Loucy (cell line): ENCODE data around the gene BLOC1S6.

Source experiments
- EZH2phosphoT487 ChIP-seq: fragments of 200-600 bp; IDR thresholded peaks from 2 replicates; pipeline ENCODE4 v1.6.1; 2018; ENCODE audit warnings: antibody characterized with exemption, mild to moderate bottlenecking, moderate library complexity, borderline replicate concordance
- TF ChIP-seq, protein P1 (sequence below): fragments of 200-600 bp; sonication (generic); conservative IDR thresholded peaks from 2 replicates; pipeline ENCODE4 v1.5.1; 2014; ENCODE audit warnings: mild to moderate bottlenecking, antibody characterized with exemption, low read length

DNA sequence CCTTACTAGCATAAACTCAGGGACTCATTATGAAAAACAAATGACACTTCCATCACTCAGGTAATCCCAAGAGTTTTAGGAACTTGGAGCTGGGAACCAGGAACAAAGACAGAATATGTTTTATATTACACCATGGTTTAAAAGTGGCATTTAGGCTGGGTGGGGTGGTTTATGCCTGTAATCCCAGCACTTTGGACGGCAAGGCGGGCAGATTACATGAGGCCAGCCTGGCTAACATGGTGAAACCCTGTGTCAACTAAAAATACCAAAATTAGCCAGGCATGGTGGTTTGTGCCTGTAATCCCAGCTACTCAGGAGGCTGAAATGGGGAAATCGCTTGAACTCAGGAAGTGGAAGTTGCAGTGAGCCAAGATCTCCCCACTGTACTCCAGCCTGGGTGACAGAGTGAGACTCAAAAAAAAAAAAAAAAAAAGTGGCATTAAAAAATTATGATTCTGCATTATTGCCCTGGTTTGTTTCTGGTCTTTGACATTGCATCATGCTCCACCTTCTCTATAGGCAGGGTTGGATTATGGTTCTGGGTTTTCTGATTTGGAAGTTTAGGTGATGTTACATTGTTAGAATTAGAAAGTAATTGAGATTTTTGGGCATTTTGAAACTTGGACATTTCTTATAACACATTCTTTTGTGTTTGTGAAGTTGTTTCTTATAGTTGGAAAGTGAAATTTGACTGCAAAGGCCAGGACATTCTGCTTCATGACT is 66.7 kb downstream of the BLOC1S6 start:
- TF ChIP-seq, protein P1, sequence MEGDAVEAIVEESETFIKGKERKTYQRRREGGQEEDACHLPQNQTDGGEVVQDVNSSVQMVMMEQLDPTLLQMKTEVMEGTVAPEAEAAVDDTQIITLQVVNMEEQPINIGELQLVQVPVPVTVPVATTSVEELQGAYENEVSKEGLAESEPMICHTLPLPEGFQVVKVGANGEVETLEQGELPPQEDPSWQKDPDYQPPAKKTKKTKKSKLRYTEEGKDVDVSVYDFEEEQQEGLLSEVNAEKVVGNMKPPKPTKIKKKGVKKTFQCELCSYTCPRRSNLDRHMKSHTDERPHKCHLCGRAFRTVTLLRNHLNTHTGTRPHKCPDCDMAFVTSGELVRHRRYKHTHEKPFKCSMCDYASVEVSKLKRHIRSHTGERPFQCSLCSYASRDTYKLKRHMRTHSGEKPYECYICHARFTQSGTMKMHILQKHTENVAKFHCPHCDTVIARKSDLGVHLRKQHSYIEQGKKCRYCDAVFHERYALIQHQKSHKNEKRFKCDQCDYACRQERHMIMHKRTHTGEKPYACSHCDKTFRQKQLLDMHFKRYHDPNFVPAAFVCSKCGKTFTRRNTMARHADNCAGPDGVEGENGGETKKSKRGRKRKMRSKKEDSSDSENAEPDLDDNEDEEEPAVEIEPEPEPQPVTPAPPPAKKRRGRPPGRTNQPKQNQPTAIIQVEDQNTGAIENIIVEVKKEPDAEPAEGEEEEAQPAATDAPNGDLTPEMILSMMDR: no peak
- no peak for TF ChIP-seq EZH2phosphoT487
